GM19438 (cell line): ENCODE data around the gene GRM2.
"Not testable (repeated sequence)": the region's sequence is repeated elsewhere in the genome, so short reads cannot be mapped to it uniquely, and the experiment has no call there.

Experiments used
- ATAC-seq: cut with Tn5 transposase; IDR thresholded peaks from one replicate; pipeline ENCODE4 v1.9.1; 2021; ENCODE audit warnings: low read depth; ENCODE audit not compliant: unreplicated experiment

The GRM2 gene

DNA sequence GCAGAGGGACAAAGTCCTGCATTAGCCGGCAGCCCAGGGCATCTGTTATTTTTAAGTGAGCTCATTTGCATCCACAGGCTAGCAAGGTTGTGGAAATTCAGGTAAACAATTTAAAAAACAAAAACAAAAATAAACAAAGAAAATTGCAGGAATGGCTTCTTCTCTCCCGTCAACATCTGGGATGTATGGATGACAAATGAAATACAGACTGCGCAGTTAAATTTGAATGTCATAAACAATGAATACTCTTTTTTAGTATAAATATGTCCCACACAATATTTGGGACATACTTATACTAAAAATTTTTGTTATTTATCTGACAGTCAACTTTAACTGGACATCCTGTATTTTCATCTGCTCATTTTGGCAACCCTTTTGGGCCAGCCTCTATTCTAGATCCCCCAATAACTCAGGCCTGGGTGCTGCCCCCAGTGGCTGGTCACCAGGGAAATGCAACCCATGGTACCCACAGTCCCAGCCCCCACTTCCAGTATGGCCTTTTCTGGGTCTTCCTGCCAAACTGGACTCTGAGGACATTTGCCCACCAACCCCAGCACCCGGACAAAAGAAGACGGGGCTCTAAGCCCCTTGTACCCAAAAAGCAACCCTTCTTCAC lies 12.7 kb downstream of the GRM2 start:
- no peak for ATAC-seq

- no peak for ATAC-seq
Observed at GRCh38 chr3:51720292-51721061, 13.6 kb downstream of the GRM2 start.

DNA sequence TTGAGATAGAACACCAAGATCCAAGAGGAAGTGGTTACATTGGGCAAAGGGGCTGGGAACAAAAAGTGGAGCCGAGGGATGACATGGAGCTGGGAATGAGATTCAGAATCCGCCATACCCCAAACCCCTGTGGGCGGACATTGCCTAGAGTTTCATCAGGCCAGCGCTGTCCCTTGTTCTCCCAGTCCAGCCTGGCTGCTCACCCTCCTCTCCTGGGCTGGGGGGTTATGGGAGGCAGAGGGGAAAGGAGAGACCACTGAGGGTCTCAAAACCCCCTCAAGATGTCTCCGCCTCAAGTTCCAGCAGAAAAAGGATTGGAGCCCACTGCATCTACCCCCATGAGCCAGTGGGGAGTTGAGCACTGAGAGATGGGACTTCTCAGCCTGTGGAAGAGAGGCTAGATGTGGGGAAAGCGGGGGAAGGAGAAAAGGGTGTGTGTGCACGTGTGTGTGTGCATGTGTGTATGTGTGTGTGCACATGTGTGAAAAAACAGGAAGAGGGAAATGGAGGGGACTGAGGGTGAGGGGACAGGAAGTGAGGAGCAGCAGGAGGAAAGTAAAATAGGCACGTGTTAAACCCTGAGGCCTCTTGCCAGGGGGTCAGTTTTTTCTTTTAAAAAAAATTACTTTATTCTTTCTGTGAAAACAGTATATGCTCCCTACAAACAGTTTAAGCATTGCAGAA lies 14.3 kb downstream of the GRM2 start:
- ATAC-seq: no peak

- no peak for ATAC-seq
Observed at GRCh38 chr3:51722362-51722761, 15.5 kb downstream of the GRM2 start.

- no peak for ATAC-seq
Observed at GRCh38 chr3:51727500-51727899, 20.6 kb downstream of the GRM2 start.

DNA sequence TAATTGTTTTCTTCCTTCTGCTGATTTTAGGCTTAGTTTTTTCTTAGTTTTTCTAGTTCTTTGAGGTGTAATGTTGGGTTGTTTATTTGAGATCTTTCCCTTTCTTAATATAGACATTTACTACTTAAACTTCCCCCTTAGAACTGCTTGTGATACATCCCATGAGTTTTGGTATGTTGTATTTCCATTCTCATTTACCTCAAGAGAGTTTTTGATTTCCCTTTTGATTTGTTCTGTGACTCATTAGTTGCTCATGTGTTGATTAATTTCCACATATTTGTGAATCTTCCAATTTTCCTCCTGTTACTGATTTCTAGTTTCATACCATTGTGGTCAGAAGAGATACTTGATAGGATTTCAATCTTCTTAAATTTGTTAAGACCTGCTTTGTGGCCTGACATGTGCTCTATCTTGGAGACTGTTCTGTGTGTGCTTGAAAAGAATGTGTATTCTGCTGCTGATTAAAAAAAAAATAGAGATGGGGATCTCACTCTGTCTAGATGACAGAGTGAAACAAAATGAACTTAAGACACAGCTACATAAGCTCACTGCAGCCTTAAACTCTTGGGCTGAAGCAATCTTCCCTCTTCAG lies 22.3 kb downstream of the GRM2 start:
- no peak for ATAC-seq

- no peak for ATAC-seq
Observed at GRCh38 chr3:51733859-51734571, 27.1 kb downstream of the GRM2 start.

DNA sequence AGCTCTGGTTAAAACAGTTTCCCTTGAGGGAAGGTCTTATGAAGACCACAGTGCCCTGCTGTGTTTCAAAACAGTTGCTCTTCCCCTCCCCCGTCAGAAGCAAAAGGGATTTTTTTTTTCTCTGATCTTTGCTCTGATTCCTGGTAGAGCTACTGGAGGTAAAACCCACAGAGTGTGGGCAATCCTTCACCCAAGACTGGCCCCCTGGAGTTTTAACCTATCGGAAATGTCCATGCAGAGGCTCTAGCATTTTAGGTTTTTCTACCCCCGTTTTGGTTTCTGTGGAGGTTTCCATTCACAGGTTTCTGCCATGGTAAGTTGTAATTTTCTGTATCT lies 27.7 kb downstream of the GRM2 start:
- no peak for ATAC-seq

DNA sequence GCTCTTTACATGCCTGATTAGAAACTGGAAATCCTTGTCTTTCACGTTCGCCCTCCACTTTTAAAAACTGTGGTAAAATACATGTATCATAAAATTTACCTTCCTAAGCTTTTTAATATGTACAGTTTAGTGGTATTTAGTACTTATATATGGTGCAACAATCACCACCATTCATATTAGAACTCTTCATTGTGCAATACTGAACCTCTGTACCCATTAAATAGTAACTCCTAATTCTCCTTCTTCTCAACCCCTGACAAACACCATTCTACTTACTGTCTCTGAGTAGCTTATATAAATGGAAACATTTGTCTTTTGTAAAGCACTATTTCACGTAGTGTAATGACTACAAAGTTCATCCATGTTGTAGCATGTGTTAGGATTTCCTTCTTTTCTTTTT lies 28.2 kb downstream of the GRM2 start:
- no peak for ATAC-seq

GRCh38 chr3:51735950-51736349 lies 29.1 kb downstream of the GRM2 start:
- no peak for ATAC-seq

GRCh38 chr3:51739110-51739509 lies 32.2 kb downstream of the GRM2 start:
- ATAC-seq: no peak

GRCh38 chr3:51742320-51742719 lies 35.5 kb downstream of the GRM2 start:
- ATAC-seq: not testable (repeated sequence)

GRCh38 chr3:51742978-51743377 lies 36.1 kb downstream of the GRM2 start:
- not testable (repeated sequence) for ATAC-seq

GRCh38 chr3:51747840-51748239 lies 41.0 kb downstream of the GRM2 start:
- no peak for ATAC-seq

- ATAC-seq: no peak
Observed at GRCh38 chr3:51748327-51748726, 41.5 kb downstream of the GRM2 start.

DNA sequence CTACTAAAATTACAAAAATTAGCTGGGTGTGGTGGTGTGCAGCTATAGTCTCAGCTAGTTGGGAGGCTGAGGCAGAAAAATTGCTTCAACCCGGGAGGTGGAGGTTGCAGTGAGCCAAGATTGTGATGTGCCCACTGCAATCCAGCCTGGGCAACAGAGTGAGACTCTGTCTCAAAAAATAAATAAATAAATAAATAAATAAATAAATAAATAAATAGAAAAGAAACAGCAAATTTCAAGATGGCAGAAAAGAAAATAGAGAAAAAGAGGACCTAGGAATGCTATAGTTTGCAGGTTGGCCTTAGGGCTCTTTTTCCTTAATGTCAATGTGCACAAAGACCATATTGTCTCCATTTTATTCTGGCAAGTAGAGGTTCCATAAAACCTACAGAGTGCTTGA lies 44.0 kb downstream of the GRM2 start:
- no peak for ATAC-seq

- ATAC-seq: no peak
Observed at GRCh38 chr3:51751287-51751686, 44.4 kb downstream of the GRM2 start.

GRCh38 chr3:51753763-51754750 lies 47.2 kb downstream of the GRM2 start:
- ATAC-seq: not testable (repeated sequence)

DNA sequence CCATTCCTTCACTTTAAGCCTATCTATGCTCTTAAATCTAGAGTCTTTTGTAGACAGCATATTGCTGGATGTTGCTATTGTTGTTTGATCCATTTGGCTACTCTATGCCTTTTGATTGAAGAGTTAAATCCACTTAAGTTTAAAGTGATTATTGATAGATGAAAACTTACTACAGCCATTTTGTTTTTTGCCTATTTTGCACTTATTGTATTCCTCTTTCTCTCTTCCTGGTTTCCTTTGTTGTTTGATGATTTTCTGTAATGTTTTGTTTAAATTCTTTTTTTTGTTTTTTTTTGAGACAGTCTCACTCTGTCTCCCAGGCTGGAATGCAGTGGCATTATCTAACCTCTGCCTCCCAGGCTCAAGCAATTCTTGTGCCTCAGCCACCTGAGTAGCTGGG lies 52.3 kb downstream of the GRM2 start:
- no peak for ATAC-seq
